CD14-positive monocyte (primary cell): ENCODE results near the gene GDF2. TPM values are rescaled to one million over a fixed set of nuclear protein-coding genes. Genes with fewer than 3 reads are reported as not detected.

ENCODE experiments used
- DNase-seq, 3 donors: peaks; one replicate each; pipeline ENCODE4 v3.0.0-alpha.2; 2011 to 2022
- H2AFZ ChIP-seq: 2 replicates; pipeline ENCODE4 v1.6.0; 2012; ENCODE audit warnings: mild to moderate bottlenecking, low read depth, low read length, inconsistent platforms; ENCODE audit not compliant: insufficient read depth, poor library complexity, severe bottlenecking
- H3K27ac ChIP-seq, 2 donors: 1 replicate in 1 of 2; 2 replicates in 1 of 2; pipeline ENCODE4 v1.5.1; 2012 to 2013; ENCODE audit warnings: low read length in 2 of 2, control low read depth in 1 of 2, inconsistent platforms in 1 of 2, low read depth in 1 of 2, mild to moderate bottlenecking in 1 of 2
- H3K27me3 ChIP-seq, 2 donors: one replicate each; pipeline versions ENCODE4 v1.6.0 to v1.6.1; 2011 to 2013; ENCODE audit warnings: low read length in 2 of 2; ENCODE audit not compliant: control insufficient read depth in 2 of 2, insufficient read depth in 2 of 2
- H3K36me3 ChIP-seq, 2 donors: replicated peaks in 1 of 2; 1 replicate in 1 of 2; 2 replicates in 1 of 2; pipeline versions ENCODE4 v1.5.1 to v1.6.1; 2012 to 2013; ENCODE audit warnings: low read length in 2 of 2, control low read depth in 1 of 2, inconsistent platforms in 1 of 2, mild to moderate bottlenecking in 1 of 2; ENCODE audit not compliant: insufficient read depth in 2 of 2, control insufficient read depth in 1 of 2
- H3K4me1 ChIP-seq, 2 donors: 1 replicate in 1 of 2; 2 replicates in 1 of 2; pipeline versions ENCODE4 v1.5.1 to v1.6.1; 2012 to 2013; ENCODE audit warnings: low read length in 2 of 2, control low read depth in 1 of 2, inconsistent platforms in 1 of 2, mild to moderate bottlenecking in 1 of 2, moderate library complexity in 1 of 2; ENCODE audit not compliant: insufficient read depth in 2 of 2, control insufficient read depth in 1 of 2
- H3K4me2 ChIP-seq: replicated peaks from 2 replicates; pipeline ENCODE3; 2012; ENCODE audit warnings: low read length, moderate library complexity, mild to moderate bottlenecking; ENCODE audit not compliant: poor library complexity, severe bottlenecking; ENCODE audit errors: extremely low read depth
- H3K4me3 ChIP-seq, 3 experiments: fragments of 200-600 bp in 1 of 3; sonication (generic) in 1 of 3; replicated peaks in 1 of 3; 1 replicate in 2 of 3; 2 replicates in 1 of 3; pipeline ENCODE4 v1.5.1; 2011 to 2013; ENCODE audit warnings: low read length in 3 of 3, mild to moderate bottlenecking in 3 of 3, control low read depth in 2 of 3, low read depth in 2 of 3, inconsistent platforms in 1 of 3, moderate library complexity in 1 of 3
- H3K79me2 ChIP-seq: 2 replicates; pipeline ENCODE4 v1.6.0; 2012; ENCODE audit warnings: mild to moderate bottlenecking, control low read depth, inconsistent platforms, low read length, moderate library complexity; ENCODE audit not compliant: insufficient read depth
- H3K9ac ChIP-seq: 2 replicates; pipeline ENCODE4 v1.6.0; 2017; ENCODE audit warnings: low read length, mild to moderate bottlenecking; ENCODE audit not compliant: insufficient read depth, poor library complexity, severe bottlenecking
- H3K9me3 ChIP-seq, 2 donors: replicated peaks in 1 of 2; 1 replicate in 1 of 2; 2 replicates in 1 of 2; pipeline versions ENCODE4 v1.5.1 to v1.6.1; 2012 to 2013; ENCODE audit warnings: low read length in 2 of 2, control low read depth in 1 of 2; ENCODE audit not compliant: control insufficient read depth in 1 of 2, insufficient read depth in 1 of 2
- H4K20me1 ChIP-seq: 2 replicates; pipeline ENCODE4 v1.6.0; 2012; ENCODE audit warnings: mild to moderate bottlenecking, low read length, control low read depth, moderate library complexity; ENCODE audit not compliant: insufficient read depth
- H3K27ac Mint-ChIP-seq, 7 donors: one replicate each; pipeline ENCODE4 v1.8.0; 2020; ENCODE audit warnings: mild to moderate bottlenecking in 7 of 7, mixed read lengths in 7 of 7, moderate library complexity in 6 of 7, inconsistent platforms in 2 of 7
- H3K27me3 Mint-ChIP-seq, 3 donors: one replicate each; pipeline ENCODE4 v1.8.0; 2021 to 2022; ENCODE audit warnings: low read depth in 3 of 3, mild to moderate bottlenecking in 3 of 3, mixed read lengths in 3 of 3, moderate library complexity in 3 of 3, inconsistent platforms in 1 of 3
- H3K36me3 Mint-ChIP-seq, 2 donors: one replicate each; pipeline ENCODE4 v1.8.0; 2020; ENCODE audit warnings: mixed read lengths in 2 of 2, inconsistent platforms in 1 of 2, mild to moderate bottlenecking in 1 of 2
- H3K4me1 Mint-ChIP-seq: one replicate; pipeline ENCODE4 v1.8.0; 2020; ENCODE audit warnings: mild to moderate bottlenecking, mixed read lengths
- H3K4me3 Mint-ChIP-seq, 2 donors: one replicate each; pipeline ENCODE4 v1.8.0; 2020; ENCODE audit warnings: mild to moderate bottlenecking in 2 of 2, mixed read lengths in 2 of 2, moderate library complexity in 1 of 2
- H3K9me3 Mint-ChIP-seq, 7 donors: one replicate each; pipeline ENCODE4 v1.8.0; 2020 to 2022; ENCODE audit warnings: mixed read lengths in 7 of 7, mild to moderate bottlenecking in 6 of 7, moderate library complexity in 6 of 7, inconsistent platforms in 2 of 7
- WGBS: methylation state at CpG from one replicate; pipeline ENCODE4 v1.1.5; 2013; ENCODE audit warnings: missing lambda C conversion rate; ENCODE audit not compliant: insufficient coverage; 5-methylcytosine and 5-hydroxymethylcytosine counted together
- intact Hi-C, 2 donors: fragments of 100-400 bp; cut with micrococcal nuclease; formaldehyde crosslinking; loops; one replicate each; pipeline versions ENCODE4 v1.15.0 to v1.15.1; 2023
- polyA plus RNA-seq, 3 donors: library from polyadenylated mRNA; depleted of rRNA in 1 of 3; unstranded in 2 of 3; stranded (reverse) in 1 of 3; fragments of 300-500 nt in 2 of 3; fragments of >200 nt in 1 of 3; fragmentation: Illumina TruSeq in 2 of 3; gene quantifications; 1 replicate in 2 of 3; 2 replicates in 1 of 3; pipeline ENCODE4 v1.2.3, GENCODE V29; 2012 to 2021
- TF ChIP-seq, protein P1 (sequence below): fragments of 200-600 bp; IDR thresholded peaks from one replicate; pipeline ENCODE4 v1.8.0; 2022; ENCODE audit warnings: antibody characterized with exemption, mild to moderate bottlenecking

GDF2 gene
- polyA plus RNA-seq, 3 donors = not detected

DNA sequence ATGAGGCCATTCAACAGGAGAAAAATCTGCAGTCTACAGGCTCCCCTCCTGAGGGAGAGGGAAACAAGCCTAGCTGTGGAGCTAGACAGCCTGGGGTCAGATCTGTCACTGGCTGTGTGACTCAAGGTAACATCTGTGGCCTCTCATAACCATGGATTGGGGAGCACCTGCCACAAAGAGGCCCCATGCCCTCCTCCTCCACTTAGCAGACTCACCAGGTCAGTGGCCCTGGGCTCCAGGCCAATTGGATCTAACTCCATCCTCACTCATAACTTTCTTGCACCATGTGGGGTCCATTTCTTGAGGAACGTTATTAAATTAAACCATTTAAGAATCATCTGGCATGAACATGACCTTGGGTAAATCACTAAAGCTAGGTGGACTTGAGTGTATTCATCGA, 20.4 kb upstream of the GDF2 start:
- no peak overlapping the region for H3K27ac Mint-ChIP-seq
- TF ChIP-seq, protein P1, sequence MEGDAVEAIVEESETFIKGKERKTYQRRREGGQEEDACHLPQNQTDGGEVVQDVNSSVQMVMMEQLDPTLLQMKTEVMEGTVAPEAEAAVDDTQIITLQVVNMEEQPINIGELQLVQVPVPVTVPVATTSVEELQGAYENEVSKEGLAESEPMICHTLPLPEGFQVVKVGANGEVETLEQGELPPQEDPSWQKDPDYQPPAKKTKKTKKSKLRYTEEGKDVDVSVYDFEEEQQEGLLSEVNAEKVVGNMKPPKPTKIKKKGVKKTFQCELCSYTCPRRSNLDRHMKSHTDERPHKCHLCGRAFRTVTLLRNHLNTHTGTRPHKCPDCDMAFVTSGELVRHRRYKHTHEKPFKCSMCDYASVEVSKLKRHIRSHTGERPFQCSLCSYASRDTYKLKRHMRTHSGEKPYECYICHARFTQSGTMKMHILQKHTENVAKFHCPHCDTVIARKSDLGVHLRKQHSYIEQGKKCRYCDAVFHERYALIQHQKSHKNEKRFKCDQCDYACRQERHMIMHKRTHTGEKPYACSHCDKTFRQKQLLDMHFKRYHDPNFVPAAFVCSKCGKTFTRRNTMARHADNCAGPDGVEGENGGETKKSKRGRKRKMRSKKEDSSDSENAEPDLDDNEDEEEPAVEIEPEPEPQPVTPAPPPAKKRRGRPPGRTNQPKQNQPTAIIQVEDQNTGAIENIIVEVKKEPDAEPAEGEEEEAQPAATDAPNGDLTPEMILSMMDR = no peak
- intact Hi-C loops = loop anchor here in 1 of 2 donors (10.0 kb wide), 1 partner anchor 67 kb away; no protein-coding TSS in a partner anchor

DNA sequence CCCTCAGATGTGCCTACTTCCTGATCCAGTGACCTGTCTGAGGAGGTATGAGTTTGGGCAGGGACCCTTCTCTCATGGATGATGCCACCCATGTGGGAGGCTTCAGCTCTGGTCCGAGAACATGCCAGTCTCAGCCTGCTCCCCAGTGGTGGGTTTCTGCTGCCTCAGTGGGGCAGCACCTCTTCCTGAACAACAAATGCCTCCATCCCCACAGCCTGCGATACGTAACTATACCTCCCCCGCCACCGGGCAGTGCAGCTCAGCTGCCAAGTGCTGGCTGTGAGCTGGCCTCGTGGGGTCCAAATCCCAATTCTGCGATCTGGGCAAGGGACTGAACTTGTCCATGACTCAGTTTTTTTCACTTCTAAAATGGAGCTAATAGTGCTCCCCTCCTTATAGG, 19.1 kb upstream of the GDF2 start:
- Histone ChIP-seq H3K4me1 (peaks cover 2 to 12% of the 10 kb centered on the region in 2 donors), H3K4me2 (no peak overlapping the region), H3K27me3 (peaks cover 33 to 40% of the 10 kb centered on the region in 2 donors), H2AFZ (no peak overlapping the region), H3K36me3 (no peaks in the 10 kb centered on the region), H3K27ac (no peak overlapping the region), H3K9ac (no peak overlapping the region), H4K20me1 (no peaks in the 10 kb centered on the region), H3K9me3 (peaks cover 0 to 4% of the 10 kb centered on the region in 2 donors), H3K79me2 (no peaks in the 10 kb centered on the region), H3K4me3 (no peak overlapping the region)
- peaks cover 9% of the 10 kb centered on the region for H3K4me1 Mint-ChIP-seq
- no peak overlapping the region for H3K4me3 Mint-ChIP-seq
- TF ChIP-seq, protein P1 = no peak
- H3K27me3 Mint-ChIP-seq = peaks cover 36 to 44% (median 38%) of the 10 kb centered on the region in 3 donors
- WGBS = 92% methylated on average over 6 of the region's 7 CpGs
- DNase-seq = no peak
- intact Hi-C loops = loop anchor here in 1 of 2 donors (10.0 kb wide), 1 partner anchor 68 kb away; no protein-coding TSS in a partner anchor
- H3K9me3 Mint-ChIP-seq = peaks cover 0 to 7% (median 4%) of the 10 kb centered on the region in 7 donors
- H3K36me3 Mint-ChIP-seq = peaks cover 3 to 4% of the 10 kb centered on the region in 2 donors
- H3K27ac Mint-ChIP-seq = no peak overlapping the region

More for the DNA sequence above, 20.4 kb upstream of the GDF2 start:
- no peak overlapping the region for H3K27ac ChIP-seq
- H3K27me3 Mint-ChIP-seq = peaks cover 45 to 56% (median 50%) of the 10 kb centered on the region in 3 donors
- 100% methylated on average over 1 of the region's 2 CpGs for WGBS
- no peak overlapping the region for H3K4me3 ChIP-seq
- H3K9me3 ChIP-seq = peaks cover 0 to 4% of the 10 kb centered on the region in 2 donors
- peaks cover 10% of the 10 kb centered on the region for H3K4me1 Mint-ChIP-seq
- peaks cover 2 to 12% of the 10 kb centered on the region in 2 donors for H3K4me1 ChIP-seq
- H3K9me3 Mint-ChIP-seq = peaks cover 0 to 7% (median 4%) of the 10 kb centered on the region in 7 donors
- H3K4me2 ChIP-seq = no peak overlapping the region
- peaks cover 44 to 52% of the 10 kb centered on the region in 2 donors for H3K27me3 ChIP-seq
- H3K9ac ChIP-seq = no peak overlapping the region
- peaks cover 3 to 4% of the 10 kb centered on the region in 2 donors for H3K36me3 Mint-ChIP-seq
- H3K79me2 ChIP-seq = no peaks in the 10 kb centered on the region
- H3K36me3 ChIP-seq = no peaks in the 10 kb centered on the region
- no peaks in the 10 kb centered on the region for H4K20me1 ChIP-seq
- DNase-seq = no peak
- no peak overlapping the region for H2AFZ ChIP-seq
- H3K4me3 Mint-ChIP-seq = no peak overlapping the region
